ENCODE data around the gene VAT1L.

DNA sequence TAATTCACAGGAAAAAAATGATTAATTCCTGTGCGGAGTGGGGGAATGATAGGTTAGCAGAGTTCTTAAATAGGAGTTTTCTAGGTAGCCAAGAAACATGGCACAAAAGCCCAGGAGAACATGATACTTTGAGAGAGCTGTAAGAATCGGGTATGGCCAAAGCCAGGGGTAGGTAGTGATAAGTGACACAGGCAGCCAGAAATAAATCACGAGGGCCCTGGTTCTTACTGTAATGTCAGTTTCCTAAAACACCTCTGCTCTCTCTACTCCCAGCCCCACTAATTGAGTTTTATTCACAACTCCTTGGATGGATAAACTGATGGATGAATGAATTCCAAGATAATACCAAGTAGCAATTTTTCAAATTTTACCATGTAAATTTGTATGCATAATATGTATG, 54.1 kb downstream of the VAT1L start:
- TF ChIP-seq, protein P1, sequence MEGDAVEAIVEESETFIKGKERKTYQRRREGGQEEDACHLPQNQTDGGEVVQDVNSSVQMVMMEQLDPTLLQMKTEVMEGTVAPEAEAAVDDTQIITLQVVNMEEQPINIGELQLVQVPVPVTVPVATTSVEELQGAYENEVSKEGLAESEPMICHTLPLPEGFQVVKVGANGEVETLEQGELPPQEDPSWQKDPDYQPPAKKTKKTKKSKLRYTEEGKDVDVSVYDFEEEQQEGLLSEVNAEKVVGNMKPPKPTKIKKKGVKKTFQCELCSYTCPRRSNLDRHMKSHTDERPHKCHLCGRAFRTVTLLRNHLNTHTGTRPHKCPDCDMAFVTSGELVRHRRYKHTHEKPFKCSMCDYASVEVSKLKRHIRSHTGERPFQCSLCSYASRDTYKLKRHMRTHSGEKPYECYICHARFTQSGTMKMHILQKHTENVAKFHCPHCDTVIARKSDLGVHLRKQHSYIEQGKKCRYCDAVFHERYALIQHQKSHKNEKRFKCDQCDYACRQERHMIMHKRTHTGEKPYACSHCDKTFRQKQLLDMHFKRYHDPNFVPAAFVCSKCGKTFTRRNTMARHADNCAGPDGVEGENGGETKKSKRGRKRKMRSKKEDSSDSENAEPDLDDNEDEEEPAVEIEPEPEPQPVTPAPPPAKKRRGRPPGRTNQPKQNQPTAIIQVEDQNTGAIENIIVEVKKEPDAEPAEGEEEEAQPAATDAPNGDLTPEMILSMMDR (conservative IDR thresholded peaks at IDR 0.05 in 1 of 2, IDR thresholded peaks at IDR 0.05 in 1 of 2; ENCODE audit: low read depth in 1 of 2, low read length in 2 of 2), result no peak
- TF ChIP-seq EZH2 (IDR thresholded peaks at IDR 0.05; ENCODE audit: low read length, missing control alignments), result no peak
